Motor neuron (in vitro differentiated cells): ENCODE results near the gene PTGES2. TPM values are rescaled to one million over a fixed set of nuclear protein-coding genes. Genes with fewer than 3 reads are reported as not detected.
"Not testable (repeated sequence)": the region's sequence is repeated elsewhere in the genome, so short reads cannot be mapped to it uniquely, and the experiment has no call there.

ENCODE experiments used
- ATAC-seq, 8 experiments: fragments of 200-7000 bp; cut with Tn5 transposase; replicated peaks in 6 of 8; 2 replicates each; pipeline ENCODE4 v1.8.0; 2021; ENCODE audit warnings: mild to moderate bottlenecking in 8 of 8, moderate library complexity in 8 of 8
- H3K27ac ChIP-seq, 2 donors: fragments of 250-450 bp; sonication (Bioruptor Pico); 2 replicates each; pipeline ENCODE4 v1.9.0; 2021; ENCODE audit warnings: antibody characterized with exemption in 2 of 2, mild to moderate bottlenecking in 2 of 2, moderate library complexity in 1 of 2
- H3K4me1 ChIP-seq, 2 donors: fragments of 250-450 bp; sonication (Bioruptor Pico); replicated peaks in 1 of 2; 2 replicates each; pipeline ENCODE4 v1.6.1; 2021; ENCODE audit warnings: antibody characterized with exemption in 2 of 2, mild to moderate bottlenecking in 2 of 2, moderate library complexity in 1 of 2
- H3K4me3 ChIP-seq, 5 donors: fragments of 250-450 bp; sonication (Bioruptor Pico); 2 replicates each; pipeline ENCODE4 v1.9.0; 2021; ENCODE audit warnings: antibody characterized with exemption in 5 of 5, mild to moderate bottlenecking in 5 of 5, moderate library complexity in 4 of 5
- WGBS, 10 experiments: fragments of 450-650 bp; shearing (Covaris generic); methylation state at CpG; one replicate each; pipeline ENCODE4 v1.0.0; 2022; 5-methylcytosine and 5-hydroxymethylcytosine counted together
- in situ Hi-C, 9 experiments: fragments of 400-800 bp; cut with MboI; loops; one replicate each; pipeline ENCODE4 v1.15.0; 2021; ENCODE audit warnings: low sequenced_read_pairs in 9 of 9, low pct_unique_long_range_greater_than_20kb in 2 of 9; ENCODE audit not compliant: unreplicated experiment in 9 of 9
- total RNA-seq, 8 experiments: library from RNA; unstranded; fragments of 300-600 nt; gene quantifications; 2 replicates each; pipeline versions ENCODE4 v1.2.3 to v1.2.4, GENCODE V29; 2022

The PTGES2 gene
- total RNA-seq, 8 experiments from 2014 or later, result 42.6 to 111 (median 50.9) TPM

GRCh38 chr9:128142596-128142995 lies 15.1 kb upstream of the PTGES2 start:
- no peak overlapping the region for H3K4me3 ChIP-seq
- ATAC-seq, result no peak
- H3K4me1 ChIP-seq, result peaks cover 13% of the 10 kb centered on the region in 2 donors
- in situ Hi-C loops, result no loop called here
- 0 to 100% methylated on average over 1 of the region's 2 CpGs; no CpG with 5 or more reads in 8 of the 10 experiments for WGBS, 10 experiments
- H3K27ac ChIP-seq, result no peak overlapping the region

- in situ Hi-C loops, result no loop called here
Measured at GRCh38 chr9:128142061-128142460, 14.5 kb upstream of the PTGES2 start.

GRCh38 chr9:128141604-128142003 lies 14.1 kb upstream of the PTGES2 start:
- Histone ChIP-seq H3K27ac (no peak overlapping the region), H3K4me1 (peaks cover 13 to 19% of the 10 kb centered on the region in 2 donors), H3K4me3 (no peak overlapping the region)
- no peak for ATAC-seq
- 88 to 100% (median 97%) methylated on average over 1 to 3 of the region's 3 CpGs; no CpG with 5 or more reads in 4 of the 10 experiments for WGBS, 10 experiments
- in situ Hi-C loops, result no loop called here

More at GRCh38 chr9:128142061-128142460, 14.5 kb upstream of the PTGES2 start:
- no peak overlapping the region for H3K27ac ChIP-seq
- no peak overlapping the region for H3K4me3 ChIP-seq
- peaks cover 13 to 19% of the 10 kb centered on the region in 2 donors for H3K4me1 ChIP-seq
- WGBS, 10 experiments, result 47 to 100% (median 65%) methylated on average over 1 to 4 of the region's 4 CpGs; no CpG with 5 or more reads in 2 of the 10 experiments
- peak in 3 of 8 experiments; percentile 14 to 32 (median 24) for ATAC-seq

GRCh38 chr9:128139621-128140020 lies 12.1 kb upstream of the PTGES2 start:
- H3K4me1 ChIP-seq, result peaks cover 13 to 19% of the 10 kb centered on the region in 2 donors
- 60 to 100% (median 83%) methylated on average over 1 to 6 of the region's 16 CpGs; no CpG with 5 or more reads in 7 of the 10 experiments for WGBS, 10 experiments
- in situ Hi-C loops, result no loop called here
- no peak for ATAC-seq
- no peak overlapping the region for H3K4me3 ChIP-seq
- H3K27ac ChIP-seq, result no peak overlapping the region

- peaks cover 10 to 19% of the 10 kb centered on the region in 2 donors for H3K4me1 ChIP-seq
- H3K4me3 ChIP-seq, result no peak overlapping the region
- whole genome bisulfite sequencing, 10 experiments, result 100% methylated on average over 1 of the region's 3 CpGs; no CpG with 5 or more reads in 9 of the 10 experiments
- no peak overlapping the region for H3K27ac ChIP-seq
- in situ Hi-C loops, result no loop called here
- ATAC-seq, result peak in 2 of 8 experiments; percentile 2 to 11
Measured at GRCh38 chr9:128138001-128138400, 10.5 kb upstream of the PTGES2 start.

- Histone ChIP-seq H3K27ac (no peak overlapping the region), H3K4me3 (no peak overlapping the region), H3K4me1 (peaks cover 13 to 22% of the 10 kb centered on the region in 2 donors)
- in situ Hi-C loops, result no loop called here
- WGBS, 10 experiments, result 27 to 100% (median 75%) methylated on average over 1 to 7 of the region's 18 CpGs; no CpG with 5 or more reads in 3 of the 10 experiments
- peak in 7 of 8 experiments; percentile 84 to 95 (median 90) for ATAC-seq
Measured at GRCh38 chr9:128136816-128137793, 9.6 kb upstream of the PTGES2 start.

- H3K27ac ChIP-seq, ATAC-seq, in situ Hi-C loops, H3K4me3 ChIP-seq: not testable (repeated sequence)
- WGBS, 10 experiments, result 83 to 100% (median 92%) methylated on average over 1 to 6 of the region's 8 CpGs; no CpG with 5 or more reads in 2 of the 10 experiments
- H3K4me1 ChIP-seq, result peaks cover 17 to 26% of the 10 kb centered on the region in 2 donors
Measured at GRCh38 chr9:128135561-128135960, 8.0 kb upstream of the PTGES2 start.

- Histone ChIP-seq H3K27ac (peak overlapping the region; percentile 44 to 64), H3K4me1 (peaks cover 15 to 20% of the 10 kb centered on the region in 2 donors)
- in situ Hi-C loops, H3K4me3 ChIP-seq, ATAC-seq: not testable (repeated sequence)
- WGBS, 10 experiments, result 0 to 8% methylated on average over 1 to 2 of the region's 8 CpGs; no CpG with 5 or more reads in 8 of the 10 experiments
Measured at GRCh38 chr9:128132139-128132538, 4.6 kb upstream of the PTGES2 start.

- H3K4me3 ChIP-seq, in situ Hi-C loops, ATAC-seq: not testable (repeated sequence)
- Histone ChIP-seq H3K27ac (peak overlapping the region; percentile 44 to 64), H3K4me1 (peaks cover 17 to 24% of the 10 kb centered on the region in 2 donors)
- 0 to 90% methylated on average over 2 of the region's 8 CpGs; no CpG with 5 or more reads in 8 of the 10 experiments for WGBS, 10 experiments
Measured at GRCh38 chr9:128131346-128131745, 3.8 kb upstream of the PTGES2 start.

GRCh38 chr9:128130651-128131050 lies 3.1 kb upstream of the PTGES2 start:
- peaks cover 23 to 30% of the 10 kb centered on the region in 2 donors for H3K4me1 ChIP-seq
- in situ Hi-C loops, ATAC-seq, H3K27ac ChIP-seq, H3K4me3 ChIP-seq: not testable (repeated sequence)
- WGBS, 10 experiments, result 38 to 83% methylated on average over 1 to 2 of the region's 7 CpGs; no CpG with 5 or more reads in 8 of the 10 experiments

- H3K27ac ChIP-seq, in situ Hi-C loops, ATAC-seq, H3K4me3 ChIP-seq: not testable (repeated sequence)
- 50 to 100% (median 70%) methylated on average over 2 to 3 of the region's 12 CpGs; no CpG with 5 or more reads in 7 of the 10 experiments for WGBS, 10 experiments
- peaks cover 24 to 32% of the 10 kb centered on the region in 2 donors for H3K4me1 ChIP-seq
Measured at GRCh38 chr9:128129976-128130590, 2.6 kb upstream of the PTGES2 start.

- 0 to 100% (median 21%) methylated on average over 1 to 11 of the region's 29 CpGs; no CpG with 5 or more reads in 4 of the 10 experiments for WGBS, 10 experiments
- Histone ChIP-seq H3K4me1 (peaks cover 24 to 32% of the 10 kb centered on the region in 2 donors), H3K4me3 (peak overlapping the region; percentile 54 to 96 (median 71)), H3K27ac (peak overlapping the region; percentile 97 to 98)
- in situ Hi-C loops, result no loop called here
- no peak for ATAC-seq
Measured at GRCh38 chr9:128128836-128129590, 1.5 kb upstream of the PTGES2 start.
